OCI-LY3 (cell line): ENCODE results near the gene TESK1.
"Not testable (repeated sequence)": the region's sequence is repeated elsewhere in the genome, so short reads cannot be mapped to it uniquely, and the experiment has no call there.

Source experiments
- CTCF ChIP-seq: fragments of 200-600, 300-600 bp; sonication (generic); IDR thresholded peaks from 2 replicates; pipeline ENCODE4 v1.5.1; 2014; ENCODE audit warnings: antibody characterized with exemption, low read length, low read depth
- EZH2phosphoT487 ChIP-seq: fragments of 200-600 bp; shearing (Covaris generic); IDR thresholded peaks from 2 replicates; pipeline ENCODE4 v1.6.1; 2018; ENCODE audit warnings: antibody characterized with exemption, mixed run types, low read depth

- not testable (repeated sequence) for TF ChIP-seq CTCF, EZH2phosphoT487
Observed at GRCh38 chr9:35583521-35583920, 21.5 kb upstream of the TESK1 start.
